Upper lobe of left lung (tissue), 4 donors: Measurements from ENCODE around the gene FFAR2.

ENCODE experiments used
- CTCF ChIP-seq, 6 experiments: fragments of 450-650 bp in 4 of 6; fragments of 200-600 bp in 2 of 6; sonication (generic) in 2 of 6; IDR thresholded peaks; one replicate each; pipeline ENCODE4 v1.5.1; 2016 to 2019; ENCODE audit warnings: antibody characterized with exemption in 6 of 6
- POLR2AphosphoS5 ChIP-seq, 2 donors: sonication (generic); formaldehyde crosslinking; IDR thresholded peaks; one replicate each; pipeline ENCODE4 v1.5.1; 2017; ENCODE audit warnings: antibody characterized with exemption in 2 of 2

GRCh38 chr19:35399948-35400772 lies 47.9 kb upstream of the FFAR2 start:
- TF ChIP-seq POLR2AphosphoS5 (IDR thresholded peaks at IDR 0.05) (no peak), CTCF (IDR thresholded peaks at IDR 0.05) (no peak)
